HG02981 (cell line): ENCODE data around the gene CDYL2.

Experiments used
- ATAC-seq: cut with Tn5 transposase; IDR thresholded peaks from one replicate; pipeline ENCODE4 v1.9.1; 2021; ENCODE audit warnings: mild to moderate bottlenecking, moderate library complexity; ENCODE audit not compliant: unreplicated experiment

CDYL2 gene

DNA sequence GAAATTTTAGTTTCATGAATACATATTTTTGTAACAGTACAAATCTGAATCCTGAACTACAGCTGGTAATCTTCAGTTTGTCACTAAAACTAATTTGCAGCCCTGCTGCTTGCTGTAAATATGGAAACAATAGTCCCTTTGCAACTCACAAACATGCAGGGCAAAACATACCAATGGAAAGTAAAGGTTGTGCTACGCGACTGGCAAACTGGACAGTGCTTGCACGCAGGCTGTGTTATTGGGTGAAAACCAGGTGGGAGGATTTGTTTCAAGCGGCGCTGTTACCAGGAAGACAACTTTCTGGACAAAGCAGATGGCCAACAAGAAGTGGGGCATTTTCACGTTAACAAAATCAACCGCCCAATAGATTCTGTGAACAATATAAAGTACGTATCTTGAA is 93.5 kb downstream of the CDYL2 start:
- no peak for ATAC-seq

DNA sequence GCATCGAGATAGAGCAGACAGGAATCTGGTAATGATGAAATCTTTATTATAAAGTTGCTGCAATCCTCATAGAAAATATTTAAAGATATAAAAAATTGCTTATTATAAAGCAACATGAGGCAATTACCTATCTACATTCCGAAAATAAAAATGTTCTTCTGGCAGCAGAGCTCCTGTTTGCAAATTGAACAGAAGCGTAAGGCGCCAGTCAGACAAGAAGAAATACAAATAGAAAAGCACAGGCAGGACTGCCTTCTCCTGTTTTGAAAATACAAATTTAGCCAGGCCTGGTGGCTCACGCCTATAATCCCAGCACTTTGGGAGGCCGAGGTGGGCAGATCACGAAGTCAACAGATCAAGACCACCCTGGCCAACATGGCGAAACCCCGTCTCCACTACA is 95.6 kb downstream of the CDYL2 start:
- ATAC-seq, result no peak

DNA sequence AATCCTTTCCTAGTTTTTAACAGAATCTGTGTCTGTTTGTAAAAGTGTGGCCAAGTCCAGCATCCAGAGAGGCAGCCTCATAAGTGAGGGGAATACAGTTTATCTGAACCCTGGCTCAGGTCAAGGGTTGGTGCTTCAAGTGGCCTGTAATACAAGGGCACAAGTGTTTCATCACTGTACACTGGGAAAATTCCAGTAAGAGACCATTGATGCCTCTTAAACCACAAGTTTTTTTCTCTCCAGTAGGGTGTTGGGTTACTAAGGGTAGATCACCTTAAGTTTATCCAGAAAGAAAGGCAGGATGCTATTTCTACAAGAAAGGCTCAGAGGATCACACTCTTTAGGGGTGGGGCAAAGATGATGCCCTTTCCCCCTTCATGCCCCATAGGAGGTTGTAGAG is 96.7 kb downstream of the CDYL2 start:
- ATAC-seq, result no peak

DNA sequence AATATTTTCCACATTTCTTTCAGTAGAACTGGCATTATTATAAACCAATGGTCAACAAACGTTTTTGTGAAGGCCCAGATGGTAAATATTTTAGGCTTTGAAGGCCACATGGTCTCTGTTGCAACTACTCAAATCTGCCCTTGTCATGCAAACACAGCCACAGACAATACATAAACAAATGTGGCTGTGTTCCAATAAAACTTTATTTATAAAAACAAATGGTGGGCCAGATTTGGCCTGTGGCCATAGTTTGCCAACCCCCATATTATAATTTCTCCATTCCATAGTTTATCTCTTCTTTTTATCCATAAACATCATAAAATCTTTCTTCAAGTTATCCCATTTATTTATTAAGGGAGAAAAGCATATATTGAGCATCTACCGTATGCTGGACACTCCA is 98.8 kb downstream of the CDYL2 start:
- ATAC-seq, result no peak

DNA sequence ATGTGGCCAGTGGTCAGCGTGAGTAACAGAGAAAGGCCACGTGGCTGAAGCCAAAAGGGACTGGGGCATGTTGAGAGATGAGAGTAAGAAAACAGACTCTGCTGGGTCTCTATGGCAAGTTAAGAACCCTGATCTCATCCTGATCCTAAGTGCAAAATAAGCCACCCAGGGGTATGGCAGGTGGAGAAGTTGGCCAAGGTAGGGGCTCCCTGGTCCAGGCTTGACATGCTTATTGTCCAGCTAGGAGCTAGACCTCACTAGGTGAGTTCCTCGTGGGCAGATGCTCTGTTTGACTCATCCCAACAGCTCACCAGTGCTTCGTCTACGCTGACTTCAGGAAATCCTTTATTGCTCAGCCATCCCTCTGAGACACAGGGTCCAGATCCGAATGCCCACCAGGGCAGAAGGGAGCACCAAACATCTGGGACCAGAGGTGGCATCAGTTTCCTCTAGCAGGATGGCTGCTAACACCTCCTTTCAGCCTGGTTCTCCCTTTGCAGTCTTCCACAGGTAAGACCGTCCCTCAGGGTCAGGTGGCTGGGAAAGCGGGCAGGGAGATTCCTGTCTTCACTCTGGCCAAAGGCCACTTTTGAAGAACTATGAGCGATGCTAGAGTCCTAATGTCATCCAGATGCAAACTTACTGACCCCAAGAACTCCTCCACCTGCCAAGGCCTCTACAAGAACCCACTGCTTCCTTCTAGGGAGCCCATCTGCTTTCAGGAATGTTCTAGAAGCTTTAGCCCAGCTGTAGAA is 99.5 kb downstream of the CDYL2 start:
- no peak for ATAC-seq

DNA sequence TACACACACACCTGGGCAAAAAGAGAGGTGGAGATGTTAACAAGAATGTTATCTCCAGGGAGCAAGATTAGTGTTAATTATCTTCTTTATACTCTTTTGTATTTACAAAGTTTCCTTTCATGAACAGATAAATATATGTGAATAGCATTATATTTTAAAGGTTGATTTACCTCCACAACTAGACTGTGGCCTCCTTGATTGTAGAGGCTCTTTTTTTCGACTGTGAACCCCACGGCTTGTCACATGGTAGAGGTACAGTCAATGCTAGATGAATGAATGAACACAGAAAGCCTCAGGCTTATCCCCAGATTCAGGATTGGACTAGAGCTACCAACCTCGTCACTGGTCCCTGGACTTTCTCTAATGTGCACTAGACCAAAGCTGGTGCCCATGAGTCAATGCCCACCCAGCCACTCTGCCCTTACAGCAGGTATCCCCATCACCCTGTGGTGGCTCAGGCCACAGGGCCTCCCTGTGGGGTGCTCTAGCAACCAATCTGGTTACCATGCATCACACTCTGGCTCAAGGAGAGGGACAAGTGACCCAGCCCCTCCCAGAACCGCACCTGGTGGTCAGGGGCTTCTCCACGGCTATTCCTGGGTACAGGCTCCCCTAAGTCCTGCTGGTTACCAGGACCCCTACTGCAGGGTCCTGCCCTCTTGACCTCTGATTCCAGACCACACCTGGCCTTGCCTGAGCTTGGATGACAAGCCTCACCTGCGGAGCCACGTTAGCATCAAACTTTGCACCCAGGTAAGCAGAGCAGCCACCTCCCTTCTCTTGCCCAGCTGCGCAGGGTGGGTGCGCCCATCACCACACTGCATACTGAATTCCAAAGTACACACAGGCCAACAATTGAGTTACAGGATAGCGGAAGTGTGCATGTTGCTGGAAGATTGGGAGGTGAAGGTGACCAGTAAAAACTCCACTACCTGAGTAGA is 101.0 kb downstream of the CDYL2 start:
- ATAC-seq, result no peak

DNA sequence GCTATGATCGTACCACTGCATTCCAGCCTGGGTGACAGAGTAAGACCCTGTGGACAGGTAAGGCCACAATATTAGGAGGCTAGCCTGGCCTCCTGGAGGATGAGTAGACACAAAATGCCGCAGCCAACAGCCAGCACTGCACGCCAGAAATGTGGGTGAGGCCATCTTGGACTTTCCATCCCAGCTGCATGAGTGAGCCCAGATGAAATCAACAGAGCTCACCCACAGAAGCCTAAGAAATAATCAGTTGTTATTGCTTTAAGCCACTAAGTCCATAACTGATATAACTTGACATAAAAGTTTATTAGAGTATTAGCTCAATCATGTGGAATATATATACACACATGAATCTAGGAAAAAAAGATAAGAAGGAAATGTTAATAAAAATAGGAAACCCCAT is 101.7 kb downstream of the CDYL2 start:
- no peak for ATAC-seq

DNA sequence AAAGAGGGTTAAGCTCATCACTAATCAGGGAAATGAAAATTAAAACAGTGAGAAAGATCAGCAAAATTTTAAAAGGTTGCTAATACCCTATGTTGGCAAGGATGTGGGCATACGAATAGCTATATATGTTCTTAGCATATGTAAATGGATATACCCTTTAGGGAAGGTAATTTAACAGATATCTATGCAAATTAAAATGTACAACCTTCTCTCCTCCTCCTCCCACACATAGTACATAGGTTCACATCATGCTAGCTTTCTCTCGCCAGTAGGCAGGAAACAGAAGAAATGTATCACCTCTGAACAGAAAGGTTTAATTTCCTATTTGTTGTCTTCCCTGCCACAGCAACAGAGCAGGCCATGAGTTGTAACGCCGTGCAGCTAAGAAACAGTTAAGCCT is 103.8 kb downstream of the CDYL2 start:
- no peak for ATAC-seq

DNA sequence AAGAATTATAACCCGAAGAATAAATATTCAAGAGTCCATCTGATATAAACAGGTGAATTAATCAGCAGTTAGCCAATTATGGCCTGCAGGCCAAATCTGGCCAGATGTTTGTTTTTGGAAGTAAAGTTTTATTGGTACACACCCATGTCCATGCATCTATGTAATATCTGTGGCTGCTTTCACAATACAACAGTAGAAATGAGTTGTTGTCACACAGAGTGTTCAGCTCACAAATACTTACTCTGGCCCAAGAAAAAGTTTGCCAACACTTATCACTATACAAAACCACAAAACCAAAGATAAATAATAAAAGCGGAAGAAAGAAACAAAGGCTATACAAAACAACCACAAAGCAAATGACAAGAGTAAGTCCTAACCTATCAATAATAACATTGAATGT is 109.4 kb downstream of the CDYL2 start:
- no peak for ATAC-seq

DNA sequence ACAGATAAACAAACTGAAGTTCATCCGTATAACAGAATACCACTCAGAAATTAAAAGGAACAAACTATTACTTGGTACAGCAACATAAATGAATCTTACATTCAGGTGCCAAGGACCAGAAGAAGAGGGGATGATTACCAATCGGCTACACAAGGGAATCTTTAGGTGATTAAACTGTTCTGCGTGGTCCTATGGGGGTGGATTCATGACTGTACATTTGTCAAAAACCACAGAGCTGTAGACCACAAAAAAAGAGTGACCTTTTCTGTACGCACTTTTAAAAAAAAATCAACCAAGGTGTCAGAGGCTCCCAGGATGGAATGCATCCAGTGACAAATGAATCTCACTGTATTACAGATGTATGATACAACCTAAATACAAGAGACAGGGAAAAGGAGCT is 110.8 kb downstream of the CDYL2 start:
- no peak for ATAC-seq

DNA sequence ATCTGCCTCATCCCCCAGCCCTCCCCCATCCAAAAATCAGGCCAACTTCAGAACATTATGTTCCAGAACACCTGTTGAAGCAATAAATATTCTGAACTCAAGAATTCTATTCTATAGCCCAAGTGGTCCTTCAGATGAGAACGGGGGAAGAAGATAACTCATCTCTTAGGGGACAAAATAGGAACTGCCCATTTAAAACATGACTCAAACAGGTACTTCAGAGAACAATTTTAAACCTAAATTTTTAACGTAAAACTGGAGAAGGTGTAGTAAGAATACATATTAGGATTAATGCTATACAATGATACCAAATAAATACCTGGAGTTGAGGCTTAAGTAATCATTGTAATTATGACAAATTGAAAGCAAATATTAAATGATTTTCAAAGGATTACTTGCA is 112.1 kb downstream of the CDYL2 start:
- ATAC-seq, result no peak

DNA sequence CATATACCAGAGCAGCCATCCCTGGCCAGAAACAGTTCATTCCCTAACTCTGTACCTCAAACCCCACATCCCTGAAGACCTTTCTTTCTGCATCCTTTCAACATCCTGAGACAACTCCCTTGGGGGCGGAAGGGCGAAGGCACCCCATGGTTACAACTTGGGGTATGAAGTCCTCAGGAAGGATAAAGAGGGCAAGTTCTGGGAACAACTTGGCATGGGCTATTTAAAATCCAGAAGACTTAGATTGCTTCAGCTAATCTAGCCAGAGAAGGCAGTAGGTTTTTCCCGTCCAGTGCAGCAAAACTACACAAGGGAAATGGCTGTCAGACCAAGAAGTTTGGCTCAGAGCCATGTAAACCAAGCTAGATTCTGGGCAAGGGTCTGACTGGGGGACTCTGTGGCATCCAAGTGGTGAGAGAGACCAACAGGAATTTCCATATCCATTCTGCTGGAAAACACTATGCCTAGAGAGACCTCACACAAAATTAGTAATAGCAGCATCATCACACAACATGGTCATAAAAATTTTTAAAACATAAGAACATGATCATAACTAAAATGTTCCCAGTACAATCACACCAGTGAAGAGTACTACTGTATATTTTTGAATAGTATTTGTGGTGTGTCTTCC is 113.2 kb downstream of the CDYL2 start:
- ATAC-seq, result no peak

DNA sequence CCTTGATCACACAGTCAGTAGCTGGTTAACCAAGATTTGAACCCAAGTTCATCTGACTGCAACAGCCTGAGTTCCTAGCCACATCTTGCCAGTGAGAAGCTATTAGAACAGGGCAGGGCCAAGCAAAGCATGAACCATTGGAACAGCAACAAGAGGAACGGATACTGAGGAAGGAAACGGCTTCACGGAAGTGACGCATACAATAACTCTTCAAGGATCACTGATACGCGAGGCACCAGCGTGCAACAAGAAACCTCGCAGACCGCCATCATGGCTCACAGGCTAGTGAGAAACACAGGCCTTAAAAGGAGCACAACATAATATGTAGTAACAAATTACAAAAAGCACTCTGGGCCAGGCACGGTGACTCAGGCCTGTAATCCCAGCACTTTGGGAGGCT is 114.9 kb downstream of the CDYL2 start:
- ATAC-seq, result no peak

DNA sequence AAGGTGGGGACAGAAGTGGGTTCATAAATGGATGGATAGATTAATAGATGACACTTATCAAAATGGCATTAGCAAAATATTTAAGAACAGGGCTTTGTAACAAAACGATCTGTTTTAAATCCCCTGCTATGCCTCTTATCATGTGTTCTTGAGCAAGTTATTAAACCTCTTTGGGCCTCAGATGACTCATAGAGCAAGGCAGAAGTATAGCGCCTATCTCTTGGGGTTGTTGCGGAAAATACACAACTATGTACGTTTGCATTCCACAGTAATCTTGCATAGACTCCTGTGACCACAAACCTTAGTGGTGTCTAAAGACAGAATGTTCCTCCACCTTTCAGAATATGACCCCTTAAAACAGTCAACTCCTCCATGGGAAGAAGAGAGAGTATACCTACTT is 116.8 kb downstream of the CDYL2 start:
- no peak for ATAC-seq

DNA sequence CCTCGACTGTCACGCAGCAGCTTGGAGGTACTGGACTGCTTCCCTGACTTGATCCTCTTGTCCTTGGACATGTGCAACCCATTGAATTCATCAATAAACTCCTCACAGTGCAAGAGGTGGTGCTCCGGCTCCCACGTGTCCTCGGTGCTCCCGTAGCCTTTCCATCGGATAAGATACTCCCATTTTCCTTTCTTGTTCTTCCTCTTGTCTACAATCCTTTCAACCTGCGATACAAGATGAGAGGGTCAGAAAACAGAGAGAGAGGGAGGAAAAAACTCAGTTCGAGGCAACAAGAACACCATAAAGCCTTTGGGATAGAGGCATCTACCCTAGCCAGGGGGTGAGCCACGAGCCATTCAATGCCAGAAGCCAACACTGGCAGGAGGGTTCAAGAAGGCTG is 119.5 kb downstream of the CDYL2 start:
- ATAC-seq, result no peak

DNA sequence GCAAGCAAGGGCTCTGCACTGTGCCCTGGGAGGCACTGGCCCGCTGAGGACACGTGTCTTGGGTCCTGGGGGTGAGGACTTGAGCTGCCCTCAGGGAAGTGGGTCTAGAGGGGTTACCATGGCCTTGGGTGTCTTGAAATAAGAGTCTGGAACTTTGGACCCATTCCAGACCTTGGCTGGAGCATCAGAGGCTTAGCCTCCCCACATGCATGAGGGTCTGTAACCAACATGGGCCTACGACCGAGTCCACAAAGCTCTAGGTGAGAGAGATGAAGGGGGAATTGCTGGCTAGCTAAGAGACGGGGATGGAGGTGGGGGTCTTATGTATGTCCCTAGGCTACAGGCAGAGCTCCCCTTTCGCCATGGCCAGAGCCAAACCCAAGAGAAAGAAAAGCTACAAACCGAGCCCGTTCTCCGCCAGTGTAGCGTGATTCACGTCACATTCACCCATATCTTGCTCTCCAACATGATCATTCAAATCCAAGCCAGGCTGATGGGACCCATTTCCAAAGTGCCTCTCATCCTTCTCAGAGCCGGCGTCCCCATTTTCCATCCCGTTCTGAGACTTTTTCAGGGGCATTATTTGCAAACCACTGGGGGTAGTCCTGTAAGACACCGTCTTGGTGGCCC is 120.1 kb downstream of the CDYL2 start:
- ATAC-seq, result no peak

DNA sequence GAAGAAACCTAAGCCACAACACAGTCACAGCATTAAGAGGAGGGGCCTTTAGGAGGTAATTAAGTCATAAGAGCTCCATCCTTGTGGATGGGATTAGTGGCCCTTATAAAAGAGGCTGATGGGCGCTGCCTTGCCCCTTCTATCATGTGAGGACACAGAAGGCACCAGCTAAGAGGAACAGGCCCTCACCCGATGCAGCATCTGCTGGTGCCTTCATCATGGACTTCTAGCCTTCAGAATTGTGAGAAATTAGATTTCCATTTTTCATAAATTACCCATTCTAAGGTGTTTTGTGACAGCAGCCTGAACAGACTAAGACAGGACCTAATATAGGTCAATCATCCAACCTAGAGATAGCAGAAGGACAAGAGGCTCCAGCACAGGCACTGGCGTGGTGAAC is 120.8 kb downstream of the CDYL2 start:
- no peak for ATAC-seq

DNA sequence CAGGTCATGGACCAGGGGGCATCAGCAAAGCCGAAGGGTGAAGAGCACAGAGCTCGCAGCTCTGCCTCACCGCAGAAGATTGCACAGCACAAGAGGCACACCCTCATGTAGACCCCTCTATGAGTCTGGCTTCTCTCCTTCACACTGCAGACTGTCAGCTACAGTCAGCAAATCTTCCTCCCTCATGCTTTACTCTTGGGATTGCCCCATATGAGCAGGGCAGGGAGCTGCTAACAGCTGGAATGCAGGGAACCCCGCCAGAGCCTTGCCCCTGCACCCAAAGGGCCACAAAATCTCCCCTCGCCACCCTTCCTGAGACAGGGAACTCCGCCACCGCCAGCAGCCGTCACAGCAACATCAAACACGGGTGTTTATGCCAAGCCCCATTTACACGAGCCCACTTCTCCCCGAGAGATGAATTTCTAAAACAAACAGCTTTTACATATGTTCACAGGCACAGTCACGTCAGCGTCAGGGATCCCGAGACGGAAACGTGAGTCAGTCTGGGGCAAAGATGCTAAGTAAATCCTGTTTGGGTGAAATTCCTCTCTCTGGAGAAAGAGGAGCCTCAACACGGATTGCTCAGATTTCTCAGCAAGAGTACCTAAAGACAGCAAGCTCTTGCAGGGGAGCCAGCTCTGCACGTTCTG is 121.9 kb downstream of the CDYL2 start:
- ATAC-seq, result no peak

DNA sequence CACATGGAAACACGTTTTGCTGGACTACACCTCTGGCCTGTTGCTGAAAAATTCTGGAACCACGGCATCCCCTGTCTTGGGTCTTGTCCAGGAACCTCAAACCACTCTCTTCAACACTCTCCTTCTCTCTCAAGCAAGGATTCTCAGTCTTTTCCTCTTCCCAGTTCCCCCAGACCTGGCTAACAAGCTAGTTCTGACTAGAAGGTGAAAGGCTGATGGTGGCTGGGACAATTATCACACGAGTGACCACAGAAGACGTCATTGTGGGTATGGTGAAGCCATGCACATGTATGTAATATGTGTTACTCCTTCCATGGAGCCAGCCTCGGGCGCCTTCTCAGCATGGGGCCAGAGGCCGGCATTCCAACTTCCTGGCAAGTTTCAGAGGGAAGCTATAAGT is 123.0 kb downstream of the CDYL2 start:
- ATAC-seq, result no peak

DNA sequence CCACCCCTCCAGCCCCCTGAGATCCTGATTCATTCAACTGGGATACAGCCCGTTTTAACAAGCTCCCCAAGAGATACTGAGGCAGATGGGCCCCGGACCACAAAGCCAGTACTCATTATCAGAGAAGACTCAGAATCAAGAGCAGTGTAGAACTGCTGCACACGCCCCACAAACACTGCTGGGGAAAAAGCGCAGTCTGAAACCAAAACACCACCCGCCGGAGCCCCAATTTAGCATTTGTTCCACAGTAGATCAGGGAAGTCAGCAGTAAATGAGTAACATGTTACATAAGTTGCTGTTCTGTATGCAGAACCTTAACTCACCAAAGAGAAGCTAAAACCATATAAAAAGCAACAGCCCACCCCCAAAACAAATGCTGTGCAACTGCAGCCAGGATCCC is 123.6 kb downstream of the CDYL2 start:
- ATAC-seq, result no peak

DNA sequence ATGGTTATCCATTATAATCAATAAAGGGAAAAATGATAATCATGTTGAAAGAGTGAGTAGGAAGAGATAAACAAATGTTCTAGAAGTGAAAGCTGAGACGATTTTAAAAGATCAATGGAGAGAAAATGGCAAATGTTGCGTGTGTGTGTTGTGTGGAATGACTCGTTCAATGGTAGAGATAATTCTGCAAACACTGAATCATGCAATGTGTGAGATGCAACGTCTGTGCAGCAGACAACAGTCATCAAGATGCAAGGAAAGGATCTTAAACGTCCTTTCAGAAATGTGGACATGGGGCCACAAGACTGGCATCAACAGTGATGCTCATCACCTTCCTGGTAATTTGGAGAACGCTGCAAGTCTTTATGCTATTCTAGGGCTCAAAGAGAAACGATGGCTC is 124.4 kb downstream of the CDYL2 start:
- ATAC-seq, result no peak
